Brain microvascular endothelial cell (primary cell): ENCODE measurements around the gene POM121L12.

Experiments
- DNase-seq: peaks from one replicate; pipeline ENCODE4 v3.0.0-alpha.2; 2020
- H3K27ac ChIP-seq: fragments of 250-450 bp; sonication (Bioruptor Pico); 2 replicates; pipeline ENCODE4 v1.5.1; 2020; ENCODE audit warnings: mild to moderate bottlenecking, moderate library complexity
- H3K27me3 ChIP-seq: fragments of 250-450 bp; sonication (Bioruptor Pico); replicated peaks from 2 replicates; pipeline ENCODE4 v1.5.1; 2020; ENCODE audit warnings: mild to moderate bottlenecking
- H3K36me3 ChIP-seq: fragments of 250-450 bp; sonication (Bioruptor Pico); replicated peaks from 2 replicates; pipeline ENCODE4 v1.5.1; 2020; ENCODE audit warnings: mild to moderate bottlenecking
- H3K4me3 ChIP-seq: 2 replicates; pipeline ENCODE4 v1.5.1; 2011; ENCODE audit warnings: low read depth, mild to moderate bottlenecking, control low read depth, low read length, moderate library complexity
- CTCF ChIP-seq: IDR thresholded peaks from 2 replicates; pipeline ENCODE4 v1.5.1; 2011; ENCODE audit warnings: low read depth, mild to moderate bottlenecking, moderate library complexity, low read length, control low read depth, inconsistent platforms; ENCODE audit errors: missing control alignments
- in situ Hi-C: cut with HindIII; loops from 2 replicates; pipeline ENCODE4 v1.10.0; 2017; ENCODE audit warnings: low sequenced_read_pairs, low pct_ligation_motif_present

POM121L12 gene

GRCh38 chr7:53002389-53002788, 33.0 kb upstream of the POM121L12 start:
- in situ Hi-C loops: no loop called here

GRCh38 chr7:53003653-53004445, 31.6 kb upstream of the POM121L12 start:
- DNase-seq: no peak
- in situ Hi-C loops: no loop called here
- Histone ChIP-seq H3K4me3 (no peak overlapping the region), H3K27ac (no peak overlapping the region), H3K27me3 (no peaks in the 10 kb centered on the region), H3K36me3 (no peaks in the 10 kb centered on the region)
- no peak for TF ChIP-seq CTCF

More at GRCh38 chr7:53002389-53002788, 33.0 kb upstream of the POM121L12 start:
- H3K36me3 ChIP-seq: no peaks in the 10 kb centered on the region
- no peak overlapping the region for H3K4me3 ChIP-seq
- no peak for DNase-seq
- no peak overlapping the region for H3K27ac ChIP-seq
- no peaks in the 10 kb centered on the region for H3K27me3 ChIP-seq
- TF ChIP-seq CTCF: no peak

- Histone ChIP-seq H3K36me3 (no peaks in the 10 kb centered on the region), H3K27me3 (no peaks in the 10 kb centered on the region), H3K27ac (no peak overlapping the region), H3K4me3 (no peak overlapping the region)
- TF ChIP-seq CTCF: no peak
- in situ Hi-C loops: no loop called here
- DNase-seq: no peak
Observed at GRCh38 chr7:53013925-53014324, 21.5 kb upstream of the POM121L12 start.

GRCh38 chr7:53015463-53015862, 20.0 kb upstream of the POM121L12 start:
- no peak for DNase-seq
- in situ Hi-C loops: no loop called here
- Histone ChIP-seq H3K4me3 (no peak overlapping the region), H3K36me3 (no peaks in the 10 kb centered on the region), H3K27me3 (no peaks in the 10 kb centered on the region), H3K27ac (no peak overlapping the region)
- no peak for TF ChIP-seq CTCF

- DNase-seq: no peak
- H3K27ac ChIP-seq: no peak overlapping the region
- H3K4me3 ChIP-seq: no peak overlapping the region
- no peak for TF ChIP-seq CTCF
- H3K27me3 ChIP-seq: no peaks in the 10 kb centered on the region
- H3K36me3 ChIP-seq: no peaks in the 10 kb centered on the region
- in situ Hi-C loops: no loop called here
Observed at GRCh38 chr7:53022893-53023292, 12.5 kb upstream of the POM121L12 start.

- in situ Hi-C loops: no loop called here
- no peak for DNase-seq
- no peaks in the 10 kb centered on the region for H3K27me3 ChIP-seq
- no peak overlapping the region for H3K27ac ChIP-seq
- H3K36me3 ChIP-seq: no peaks in the 10 kb centered on the region
- TF ChIP-seq CTCF: no peak
- H3K4me3 ChIP-seq: no peak overlapping the region
Observed at GRCh38 chr7:53048638-53049037, 13.2 kb downstream of the POM121L12 start.
